ENCODE measurements around the gene MCM8. TPM values are rescaled to one million over a fixed set of nuclear protein-coding genes. Genes with fewer than 3 reads are reported as not detected.

The MCM8 gene
- total RNA-seq, 4 donors from 2014 or later, result 4.6 to 7.4 (median 6.0) TPM

DNA sequence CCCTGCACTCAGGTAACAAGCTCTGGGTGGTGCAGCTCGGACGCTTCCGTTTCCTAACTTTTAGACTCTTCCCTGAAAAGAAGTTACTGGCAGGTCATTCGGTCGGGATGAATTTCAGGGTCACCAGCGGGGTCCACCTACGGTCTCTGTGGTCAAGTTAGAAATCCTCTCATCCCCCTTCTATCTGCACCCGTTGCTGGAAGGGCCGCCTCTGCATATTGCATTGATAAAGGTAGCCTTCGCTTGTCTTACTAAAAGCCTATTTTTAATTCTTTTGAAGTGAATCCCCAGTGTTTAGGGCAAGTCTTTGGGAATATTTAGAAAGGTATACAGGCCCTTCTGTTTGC lies 56.1 kb downstream of the MCM8 start:
- no peaks in the 10 kb centered on the region for H3K9me3 ChIP-seq
- no peak for ATAC-seq
- no peaks in the 10 kb centered on the region for H3K27me3 ChIP-seq
- peaks cover 0 to 18% of the 10 kb centered on the region in 2 donors for H3K36me3 ChIP-seq
- H3K4me3 ChIP-seq, result peak overlapping the region; percentile 92 to 98
- H3K4me1 ChIP-seq, result peaks cover 9 to 37% (median 12%) of the 10 kb centered on the region in 3 donors
- peak overlapping the region; percentile 87 to 92 (median 90) for H3K27ac ChIP-seq
- TF ChIP-seq EP300 (IDR thresholded peaks at IDR 0.05), result no peak
- TF ChIP-seq POLR2AphosphoS5 (IDR thresholded peaks at IDR 0.05), result no peak
- no peak for TF ChIP-seq CTCF (IDR thresholded peaks at IDR 0.05)
- TF ChIP-seq POLR2A (IDR thresholded peaks at IDR 0.05), result no peak
- WGBS, 2 donors (ENCODE audit: low coverage in 1 of 2), result 1 to 2% methylated on average over 9 of the region's 10 CpGs

DNA sequence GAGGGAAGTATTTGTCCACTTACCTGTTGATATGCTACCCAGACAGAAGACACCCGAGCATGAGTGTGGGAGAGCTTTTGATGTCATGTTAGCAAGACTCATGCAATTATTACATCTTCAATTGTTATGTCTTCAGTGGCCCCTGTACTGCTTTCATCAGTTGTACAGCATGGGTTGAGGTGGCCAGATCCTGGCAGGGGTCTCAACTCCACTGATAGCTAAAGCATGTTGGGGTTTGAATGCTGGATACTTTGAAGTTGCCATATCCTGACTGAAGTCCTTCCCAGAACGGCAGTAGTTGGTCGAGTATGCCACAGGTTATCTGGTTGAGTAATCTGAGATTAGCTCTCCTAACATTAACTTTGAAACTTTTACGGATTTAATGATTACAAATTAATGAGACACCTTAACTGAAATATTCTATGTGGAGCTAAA lies 56.7 kb downstream of the MCM8 start:
- peak overlapping the region in 2 of 4 donors; percentile 60 to 70 for H3K27ac ChIP-seq
- no peak for ATAC-seq
- H3K4me3 ChIP-seq, result peak overlapping the region; percentile 92 to 98
- WGBS, 2 donors (ENCODE audit: low coverage in 1 of 2), result 7 to 15% methylated on average over 3 to 4 of the region's 4 CpGs
- H3K9me3 ChIP-seq, result no peaks in the 10 kb centered on the region
- H3K4me1 ChIP-seq, result peaks cover 9 to 37% (median 12%) of the 10 kb centered on the region in 3 donors
- TF ChIP-seq POLR2A (IDR thresholded peaks at IDR 0.05) (no peak), POLR2AphosphoS5 (IDR thresholded peaks at IDR 0.05) (no peak), EP300 (IDR thresholded peaks at IDR 0.05) (no peak), CTCF (IDR thresholded peaks at IDR 0.05) (no peak)
- H3K36me3 ChIP-seq, result peaks cover 0 to 24% of the 10 kb centered on the region in 2 donors
- H3K27me3 ChIP-seq, result no peaks in the 10 kb centered on the region

GRCh38 chr20:6007529-6008103 lies 57.2 kb downstream of the MCM8 start:
- H3K4me3 ChIP-seq, result peak overlapping the region; percentile 92 to 98
- 33 to 45% methylated on average over 2 to 3 of the region's 3 CpGs for WGBS, 2 donors (ENCODE audit: low coverage in 1 of 2)
- H3K27me3 ChIP-seq, result no peaks in the 10 kb centered on the region
- peaks cover 0 to 29% of the 10 kb centered on the region in 2 donors for H3K36me3 ChIP-seq
- H3K9me3 ChIP-seq, result no peaks in the 10 kb centered on the region
- TF ChIP-seq CTCF (IDR thresholded peaks at IDR 0.05) (no peak), POLR2AphosphoS5 (IDR thresholded peaks at IDR 0.05) (no peak), EP300 (IDR thresholded peaks at IDR 0.05) (no peak), POLR2A (IDR thresholded peaks at IDR 0.05) (no peak)
- H3K4me1 ChIP-seq, result peaks cover 9 to 37% (median 12%) of the 10 kb centered on the region in 3 donors
- peak overlapping the region in 3 of 4 donors; percentile 54 to 70 (median 60) for H3K27ac ChIP-seq
- no peak for ATAC-seq

- Histone ChIP-seq H3K9me3 (no peaks in the 10 kb centered on the region), H3K4me1 (peaks cover 9 to 37% (median 12%) of the 10 kb centered on the region in 3 donors), H3K27me3 (no peaks in the 10 kb centered on the region), H3K36me3 (peaks cover 0 to 35% of the 10 kb centered on the region in 2 donors), H3K27ac (peak overlapping the region; percentile 54 to 70 (median 60)), H3K4me3 (peak overlapping the region in 1 of 2 donors; percentile 92)
- peak; percentile 67 for ATAC-seq
- 21 to 25% methylated on average over 5 of the region's 5 CpGs for WGBS, 2 donors (ENCODE audit: low coverage in 1 of 2)
- TF ChIP-seq POLR2A (IDR thresholded peaks at IDR 0.05) (no peak), POLR2AphosphoS5 (IDR thresholded peaks at IDR 0.05) (peak; percentile 90)
Measured at GRCh38 chr20:6008254-6008653, 57.8 kb downstream of the MCM8 start.

DNA sequence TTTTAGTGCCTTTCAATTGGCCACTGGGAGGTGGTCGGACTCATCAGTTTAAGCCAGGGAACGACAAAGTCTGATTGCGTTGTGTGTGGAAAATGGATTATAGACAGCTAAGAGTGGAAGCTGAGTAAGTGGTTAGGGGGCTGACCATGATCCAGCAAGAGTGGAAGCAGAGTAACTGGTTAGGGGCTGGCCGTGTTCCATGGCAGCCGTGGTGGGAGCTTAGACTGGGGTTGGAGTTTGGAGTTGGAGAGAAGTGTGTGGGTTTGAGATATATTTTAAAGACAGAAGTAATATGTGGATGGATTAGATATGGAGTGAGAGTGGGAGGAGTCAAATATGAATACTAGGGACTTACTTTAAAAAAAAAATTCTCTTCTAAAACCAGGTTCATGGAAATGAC lies 61.7 kb downstream of the MCM8 start:
- no peak for ATAC-seq
- TF ChIP-seq EP300 (IDR thresholded peaks at IDR 0.05), result no peak
- no peak for TF ChIP-seq POLR2AphosphoS5 (IDR thresholded peaks at IDR 0.05)
- TF ChIP-seq CTCF (IDR thresholded peaks at IDR 0.05), result no peak
- no peak for TF ChIP-seq POLR2A (IDR thresholded peaks at IDR 0.05)
- Histone ChIP-seq H3K27ac (no peak overlapping the region), H3K9me3 (no peaks in the 10 kb centered on the region), H3K27me3 (no peaks in the 10 kb centered on the region), H3K36me3 (peaks cover 0 to 70% of the 10 kb centered on the region in 2 donors), H3K4me1 (peaks cover 8 to 22% (median 12%) of the 10 kb centered on the region in 3 donors), H3K4me3 (no peak overlapping the region)
- WGBS, 2 donors (ENCODE audit: low coverage in 1 of 2), result 77 to 96% methylated on average over 4 to 5 of the region's 5 CpGs

Measured in gastroesophageal sphincter (tissue), 4 donors.